ENCODE results near the gene TACC3. TPM values are rescaled to one million over a fixed set of nuclear protein-coding genes. Genes with fewer than 3 reads are reported as not detected.

TACC3 gene
- total RNA-seq, 1 donor, result 4.0 TPM

GRCh38 chr4:1754336-1754735, 33.0 kb downstream of the TACC3 start:
- no peaks in the 10 kb centered on the region for H3K9me3 ChIP-seq (ENCODE audit: low read depth, low read length)
- no peaks in the 10 kb centered on the region for H3K4me1 ChIP-seq (ENCODE audit: insufficient read depth, low read length)
- no peaks in the 10 kb centered on the region for H3K36me3 ChIP-seq (ENCODE audit: insufficient read depth, low read length)
- no peaks in the 10 kb centered on the region for H3K27me3 ChIP-seq (ENCODE audit: insufficient read depth, low read length)
- DNase-seq (ENCODE audit: insufficient read length, low spot score, missing footprints), result no peak
- H3K27ac ChIP-seq (ENCODE audit: low read depth, low read length), result no peak overlapping the region
- H3K79me2 ChIP-seq (ENCODE audit: insufficient read depth, low read length), result no peaks in the 10 kb centered on the region
- no peak overlapping the region for H3K4me2 ChIP-seq (ENCODE audit: insufficient read depth, low read length)
- no peak for TF ChIP-seq CTCF (IDR thresholded peaks at IDR 0.05; ENCODE audit: extremely low read depth, low read depth, low read length)
- H4K20me1 ChIP-seq (ENCODE audit: insufficient read depth, low read length), result no peaks in the 10 kb centered on the region
- no peak overlapping the region for H2AFZ ChIP-seq (ENCODE audit: low read length)
- no peak overlapping the region for H3K4me3 ChIP-seq (ENCODE audit: insufficient read depth, low read length)

- H3K4me3 ChIP-seq (ENCODE audit: insufficient read depth, low read length), result no peak overlapping the region
- no peak overlapping the region for H2AFZ ChIP-seq (ENCODE audit: low read length)
- no peak for DNase-seq (ENCODE audit: insufficient read length, low spot score, missing footprints)
- no peaks in the 10 kb centered on the region for H3K4me1 ChIP-seq (ENCODE audit: insufficient read depth, low read length)
- no peaks in the 10 kb centered on the region for H3K36me3 ChIP-seq (ENCODE audit: insufficient read depth, low read length)
- H3K79me2 ChIP-seq (ENCODE audit: insufficient read depth, low read length), result no peaks in the 10 kb centered on the region
- H3K27ac ChIP-seq (ENCODE audit: low read depth, low read length), result no peak overlapping the region
- no peaks in the 10 kb centered on the region for H4K20me1 ChIP-seq (ENCODE audit: insufficient read depth, low read length)
- no peaks in the 10 kb centered on the region for H3K9me3 ChIP-seq (ENCODE audit: low read depth, low read length)
- H3K4me2 ChIP-seq (ENCODE audit: insufficient read depth, low read length), result no peak overlapping the region
- no peaks in the 10 kb centered on the region for H3K27me3 ChIP-seq (ENCODE audit: insufficient read depth, low read length)
- TF ChIP-seq CTCF (IDR thresholded peaks at IDR 0.05; ENCODE audit: extremely low read depth, low read depth, low read length), result no peak
Measured at GRCh38 chr4:1755297-1755696, 34.0 kb downstream of the TACC3 start.

GRCh38 chr4:1756079-1756478, 34.8 kb downstream of the TACC3 start:
- DNase-seq (ENCODE audit: insufficient read length, low spot score, missing footprints), result no peak
- Histone ChIP-seq H4K20me1 (ENCODE audit: insufficient read depth, low read length) (no peaks in the 10 kb centered on the region), H3K4me3 (ENCODE audit: insufficient read depth, low read length) (no peak overlapping the region), H3K27ac (ENCODE audit: low read depth, low read length) (no peak overlapping the region), H3K36me3 (ENCODE audit: insufficient read depth, low read length) (no peaks in the 10 kb centered on the region), H3K79me2 (ENCODE audit: insufficient read depth, low read length) (no peaks in the 10 kb centered on the region), H3K27me3 (ENCODE audit: insufficient read depth, low read length) (no peaks in the 10 kb centered on the region), H3K4me1 (ENCODE audit: insufficient read depth, low read length) (no peaks in the 10 kb centered on the region), H3K9me3 (ENCODE audit: low read depth, low read length) (no peaks in the 10 kb centered on the region), H3K4me2 (ENCODE audit: insufficient read depth, low read length) (no peak overlapping the region), H2AFZ (ENCODE audit: low read length) (no peak overlapping the region)
- no peak for TF ChIP-seq CTCF (IDR thresholded peaks at IDR 0.05; ENCODE audit: extremely low read depth, low read depth, low read length)

GRCh38 chr4:1756893-1757779, 35.8 kb downstream of the TACC3 start:
- TF ChIP-seq CTCF (IDR thresholded peaks at IDR 0.05; ENCODE audit: extremely low read depth, low read depth, low read length), result no peak

More at GRCh38 chr4:1756893-1757779, 35.8 kb downstream of the TACC3 start:
- no peak overlapping the region for H3K4me2 ChIP-seq (ENCODE audit: insufficient read depth, low read length)
- no peaks in the 10 kb centered on the region for H3K4me1 ChIP-seq (ENCODE audit: insufficient read depth, low read length)
- H3K9me3 ChIP-seq (ENCODE audit: low read depth, low read length), result no peaks in the 10 kb centered on the region
- H3K36me3 ChIP-seq (ENCODE audit: insufficient read depth, low read length), result no peaks in the 10 kb centered on the region
- H3K27ac ChIP-seq (ENCODE audit: low read depth, low read length), result no peak overlapping the region
- no peaks in the 10 kb centered on the region for H3K79me2 ChIP-seq (ENCODE audit: insufficient read depth, low read length)
- H4K20me1 ChIP-seq (ENCODE audit: insufficient read depth, low read length), result no peaks in the 10 kb centered on the region
- no peak overlapping the region for H3K4me3 ChIP-seq (ENCODE audit: insufficient read depth, low read length)
- no peaks in the 10 kb centered on the region for H3K27me3 ChIP-seq (ENCODE audit: insufficient read depth, low read length)
- no peak for DNase-seq (ENCODE audit: insufficient read length, low spot score, missing footprints)
- no peak overlapping the region for H2AFZ ChIP-seq (ENCODE audit: low read length)
